Astrocyte of the spinal cord (primary cell): ENCODE measurements around the gene NFKBIL1.
"Not testable (repeated sequence)": the region's sequence is repeated elsewhere in the genome, so short reads cannot be mapped to it uniquely, and the experiment has no call there.

Experiments
- DNase-seq: peaks from one replicate; pipeline ENCODE4 v3.0.0; 2011; ENCODE audit warnings: low read depth, low spot score
- H3K4me3 ChIP-seq: 2 replicates; pipeline ENCODE4 v1.5.1; 2011; ENCODE audit warnings: low read depth, mild to moderate bottlenecking, low read length, moderate library complexity
- CTCF ChIP-seq: IDR thresholded peaks from 2 replicates; pipeline ENCODE4 v1.5.1; 2012; ENCODE audit warnings: low read depth, mild to moderate bottlenecking, low read length, inconsistent platforms
- in situ Hi-C: cut with HindIII; loops from 2 replicates; pipeline ENCODE4 v1.10.0; 2017; ENCODE audit warnings: low sequenced_read_pairs

The NFKBIL1 gene

GRCh38 chr6:31587791-31588777 is 40.7 kb downstream of the NFKBIL1 start:
- DNase-seq: no peak
- in situ Hi-C loops: no loop called here
- no peak for TF ChIP-seq CTCF
- no peak overlapping the region for H3K4me3 ChIP-seq

- no peak for DNase-seq
- in situ Hi-C loops: no loop called here
- no peak for TF ChIP-seq CTCF
- H3K4me3 ChIP-seq: no peak overlapping the region
Measured at GRCh38 chr6:31588871-31589650, 41.7 kb downstream of the NFKBIL1 start.

GRCh38 chr6:31590691-31591090 is 43.3 kb downstream of the NFKBIL1 start:
- in situ Hi-C loops, H3K4me3 ChIP-seq, DNase-seq: not testable (repeated sequence)

GRCh38 chr6:31592396-31592771 is 45.0 kb downstream of the NFKBIL1 start:
- no peak overlapping the region for H3K4me3 ChIP-seq
- DNase-seq: no peak
- in situ Hi-C loops: no loop called here

GRCh38 chr6:31597006-31597405 is 49.6 kb downstream of the NFKBIL1 start:
- peak; percentile 42 for TF ChIP-seq CTCF
- H3K4me3 ChIP-seq: no peak overlapping the region
- in situ Hi-C loops: no loop called here
- DNase-seq: peak; percentile 30

More at GRCh38 chr6:31592396-31592771, 45.0 kb downstream of the NFKBIL1 start:
- TF ChIP-seq CTCF: no peak

- DNase-seq: no peak
- no peak for TF ChIP-seq CTCF
- H3K4me3 ChIP-seq: no peak overlapping the region
- in situ Hi-C loops: no loop called here
Measured at GRCh38 chr6:31607317-31607716, 59.9 kb downstream of the NFKBIL1 start.
